NCI-H526 (cell line): Measurements from ENCODE around the gene PSMD7.
"Not testable (repeated sequence)": the region's sequence is repeated elsewhere in the genome, so short reads cannot be mapped to it uniquely, and the experiment has no call there.

Source experiments
- DNase-seq, 2 experiments: peaks; one replicate each; lab custom pipeline; 2025; lab: John Stamatoyannopoulos, UW

The PSMD7 gene

DNA sequence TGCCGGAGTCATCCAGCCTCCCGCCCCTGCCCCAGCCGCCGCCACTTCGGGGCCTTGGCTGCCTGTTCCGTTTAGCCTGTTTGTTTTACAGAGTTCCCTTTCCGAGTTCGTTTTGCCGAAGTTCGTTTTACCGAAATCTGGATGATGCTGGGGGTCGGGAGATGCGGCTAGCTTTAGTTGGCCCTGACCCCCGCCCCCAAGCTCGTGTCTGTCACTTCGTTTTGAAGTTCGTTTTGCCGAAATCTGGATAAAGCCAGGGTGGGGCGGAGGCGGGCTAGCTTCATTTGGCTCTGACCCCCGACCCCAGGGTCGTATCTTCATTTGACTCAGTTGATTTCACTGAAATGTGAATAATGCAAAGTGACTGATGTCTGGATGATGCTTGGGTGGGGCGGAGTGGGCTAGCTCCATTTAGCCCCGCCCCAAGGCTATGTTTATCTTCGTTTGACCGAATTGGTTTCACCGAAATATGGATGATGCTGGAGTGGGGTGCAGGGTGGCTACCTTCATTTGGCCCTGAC, 591 bp downstream of the PSMD7 start:
- no peak for DNase-seq

DNA sequence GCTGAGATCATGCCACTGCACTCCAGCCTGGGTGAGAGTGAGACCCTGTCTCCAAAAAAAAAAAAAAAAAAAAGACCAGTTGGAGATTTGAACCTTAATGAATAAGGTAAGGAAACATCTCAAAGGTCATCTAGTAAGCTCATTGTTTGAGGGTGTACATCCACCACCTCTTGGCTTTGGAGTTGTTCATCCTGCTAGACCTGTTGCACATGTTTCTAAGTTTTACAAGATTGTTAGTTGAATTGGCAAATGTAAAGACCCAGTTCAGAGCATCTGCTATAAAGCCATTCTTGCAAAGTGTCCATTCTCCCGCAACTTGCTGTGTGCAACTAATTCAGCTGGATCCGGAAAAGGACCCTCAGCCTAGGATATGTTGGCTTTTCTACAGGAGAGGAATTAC, 1.5 kb downstream of the PSMD7 start:
- no peak for DNase-seq

- DNase-seq = no peak
Measured at GRCh38 chr16:74302341-74302740, 5.7 kb downstream of the PSMD7 start.

DNA sequence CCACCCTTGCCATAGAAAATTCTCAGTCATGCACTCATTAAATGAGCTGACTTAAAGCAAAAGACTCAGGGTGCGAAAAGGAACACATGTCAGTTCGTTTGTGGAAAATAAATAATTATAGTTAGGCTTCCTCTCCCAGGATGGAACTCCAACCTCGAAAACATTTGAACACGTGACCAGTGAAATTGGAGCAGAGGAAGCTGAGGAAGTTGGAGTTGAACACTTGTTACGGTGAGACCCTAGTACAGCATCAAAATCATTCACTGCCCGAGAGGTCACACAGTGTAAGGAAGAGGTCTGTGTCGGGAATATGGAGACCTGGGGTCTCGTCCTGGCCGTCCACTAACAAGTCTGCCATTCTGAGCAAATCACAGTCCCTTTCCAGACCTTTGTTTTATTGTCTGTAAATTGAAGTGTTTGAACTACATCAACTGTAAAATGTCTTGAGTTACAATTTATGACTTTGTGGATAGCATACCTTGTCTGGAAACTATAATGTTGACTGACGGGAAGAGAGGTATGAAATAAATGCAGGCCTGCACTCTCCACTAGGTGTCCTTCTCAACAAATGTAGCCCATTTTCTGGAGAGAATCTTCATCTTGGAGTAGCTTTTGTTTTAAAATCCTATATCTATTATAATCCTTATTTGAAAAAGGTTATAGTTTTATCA, 7.7 kb downstream of the PSMD7 start:
- no peak for DNase-seq

GRCh38 chr16:74304835-74305176, 8.2 kb downstream of the PSMD7 start:
- DNase-seq = no peak

DNA sequence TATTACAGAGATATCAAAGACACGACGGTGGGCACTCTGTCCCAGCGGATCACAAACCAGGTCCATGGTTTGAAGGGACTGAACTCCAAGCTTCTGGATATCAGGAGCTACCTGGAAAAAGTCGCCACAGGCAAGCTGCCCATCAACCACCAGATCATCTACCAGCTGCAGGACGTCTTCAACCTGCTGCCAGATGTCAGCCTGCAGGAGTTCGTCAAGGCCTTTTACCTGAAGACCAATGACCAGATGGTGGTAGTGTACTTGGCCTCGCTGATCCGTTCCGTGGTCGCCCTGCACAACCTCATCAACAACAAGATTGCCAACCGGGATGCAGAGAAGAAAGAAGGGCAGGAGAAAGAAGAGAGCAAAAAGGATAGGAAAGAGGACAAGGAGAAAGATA, 8.7 kb downstream of the PSMD7 start:
- DNase-seq = no peak

GRCh38 chr16:74305978-74306784, 9.6 kb downstream of the PSMD7 start:
- no peak for DNase-seq

- DNase-seq = no peak
Measured at GRCh38 chr16:74307383-74307782, 10.8 kb downstream of the PSMD7 start.

GRCh38 chr16:74309789-74310781, 13.5 kb downstream of the PSMD7 start:
- DNase-seq = peak in 1 of 2 experiments; percentile 28

GRCh38 chr16:74315059-74315458, 18.4 kb downstream of the PSMD7 start:
- DNase-seq = no peak

GRCh38 chr16:74320707-74321106, 24.1 kb downstream of the PSMD7 start:
- no peak for DNase-seq

DNA sequence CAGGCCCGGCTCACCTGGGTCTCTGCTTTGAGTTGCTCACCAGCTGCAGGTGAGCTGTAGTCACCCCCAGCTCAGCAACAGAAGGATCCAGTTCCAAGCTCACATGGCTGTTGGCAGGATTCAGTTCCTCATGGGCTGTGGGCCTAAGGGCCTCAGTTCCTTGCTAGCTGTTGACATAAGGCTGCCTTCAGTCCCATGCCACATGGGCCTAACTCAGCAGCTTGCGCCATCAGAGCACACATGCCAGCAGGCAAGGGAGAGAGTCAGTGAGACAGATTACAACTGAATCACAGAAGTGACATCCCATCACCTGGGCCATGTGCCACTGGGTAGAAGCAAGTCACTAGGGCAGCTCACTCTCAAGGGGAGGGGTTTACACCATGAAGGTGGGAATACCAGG, 24.7 kb downstream of the PSMD7 start:
- no peak for DNase-seq

- DNase-seq = no peak
Measured at GRCh38 chr16:74322301-74322710, 25.7 kb downstream of the PSMD7 start.

- not testable (repeated sequence) for DNase-seq
Measured at GRCh38 chr16:74324777-74325176, 28.2 kb downstream of the PSMD7 start.

DNA sequence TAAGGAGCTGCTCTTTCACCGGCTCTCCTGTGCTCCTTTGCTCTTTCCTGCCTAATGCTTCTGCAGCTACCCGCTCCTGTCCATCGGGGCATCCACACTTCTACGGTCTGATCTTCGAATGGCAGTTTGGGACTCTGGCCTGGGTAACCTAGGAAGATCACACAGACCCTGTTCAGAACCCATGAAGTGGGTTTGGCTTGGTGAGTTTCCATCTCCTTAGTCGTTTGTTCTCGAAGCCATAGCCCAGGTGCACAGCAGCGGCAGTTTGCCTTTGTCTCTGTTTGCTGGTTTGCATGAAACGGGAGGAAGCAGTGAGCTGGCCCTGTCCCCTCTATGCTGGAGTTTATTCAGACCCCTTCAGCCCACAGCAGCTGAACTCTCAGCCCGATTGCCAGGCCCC, 29.0 kb downstream of the PSMD7 start:
- no peak for DNase-seq

- DNase-seq = not testable (repeated sequence)
Measured at GRCh38 chr16:74328346-74328745, 31.7 kb downstream of the PSMD7 start.

DNA sequence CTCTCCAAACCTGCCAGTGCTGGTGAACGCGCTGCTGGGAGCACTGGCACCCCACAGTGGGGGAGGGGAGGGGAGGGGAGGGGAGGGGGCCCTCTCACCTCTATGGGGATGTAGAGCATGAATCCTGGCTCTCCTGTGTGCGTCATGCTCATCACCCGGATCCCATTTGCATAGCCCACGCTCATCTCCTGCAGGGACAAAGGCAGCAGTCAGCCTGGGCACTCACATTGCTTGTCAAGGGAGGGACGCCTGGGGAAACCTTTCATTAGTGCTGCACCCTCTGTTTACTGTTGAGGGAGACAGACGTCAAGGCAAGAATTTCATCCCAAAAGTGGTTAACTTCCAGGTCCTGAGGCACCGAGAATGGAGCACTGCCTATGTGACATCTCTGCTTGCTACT, 35.9 kb downstream of the PSMD7 start:
- DNase-seq = peak in 1 of 2 experiments; percentile 31

- DNase-seq = not testable (repeated sequence)
Measured at GRCh38 chr16:74337506-74337905, 40.9 kb downstream of the PSMD7 start.

- not testable (repeated sequence) for DNase-seq
Measured at GRCh38 chr16:74339226-74339625, 42.6 kb downstream of the PSMD7 start.

DNA sequence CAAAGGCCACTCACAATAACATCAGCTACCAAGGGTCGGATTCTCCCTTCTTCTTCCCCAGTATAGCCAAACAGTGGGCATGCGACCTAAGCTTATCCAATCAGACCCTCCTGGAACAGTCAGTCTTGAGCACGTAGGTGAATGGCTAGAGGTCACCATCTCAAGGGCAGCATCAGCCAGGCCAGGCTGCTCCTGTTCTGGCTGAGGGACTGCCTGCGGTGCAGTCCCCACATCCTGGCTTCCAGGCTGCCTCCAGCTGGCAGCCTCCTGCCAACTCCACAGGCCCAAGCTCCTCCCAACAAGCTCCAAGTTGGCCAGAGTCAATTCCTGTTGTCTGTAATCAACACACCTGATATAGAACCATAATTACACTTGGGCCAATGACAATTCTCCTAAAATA, 56.4 kb downstream of the PSMD7 start:
- not testable (repeated sequence) for DNase-seq
